Astrocyte (in vitro differentiated cells and primary cell): Measurements from ENCODE around the gene CLCN4.

Experiments
- EZH2 ChIP-seq: IDR thresholded peaks from 2 replicates; pipeline ENCODE4 v1.6.1; 2012; ENCODE audit warnings: mild to moderate bottlenecking, low read length, inconsistent platforms; ENCODE audit not compliant: insufficient read depth
- TF ChIP-seq, protein P1 (sequence below): IDR thresholded peaks from 2 replicates; pipeline ENCODE4 v1.5.1; 2011; ENCODE audit warnings: low read depth, mild to moderate bottlenecking, inconsistent platforms, low read length, moderate library complexity; ENCODE audit not compliant: insufficient read depth

DNA sequence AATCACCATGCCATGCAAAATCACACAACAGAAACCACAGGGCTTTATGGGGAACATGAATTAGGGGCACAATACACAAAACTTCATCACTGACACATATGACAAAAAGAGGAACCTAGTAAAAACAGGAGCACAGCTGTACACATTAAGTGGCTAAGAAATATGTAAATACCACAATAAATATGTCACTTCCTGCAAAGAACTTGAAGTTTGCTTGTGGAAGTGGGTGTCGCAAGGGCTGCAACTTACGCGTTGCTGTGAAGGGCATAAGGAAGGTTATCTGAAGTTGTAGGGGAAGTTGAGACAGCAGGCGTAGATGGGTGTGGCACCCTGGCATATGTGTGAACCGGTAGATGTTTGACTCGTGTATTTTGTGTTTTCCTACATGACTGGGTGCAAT, 42.4 kb downstream of the CLCN4 start:
- TF ChIP-seq, protein P1, sequence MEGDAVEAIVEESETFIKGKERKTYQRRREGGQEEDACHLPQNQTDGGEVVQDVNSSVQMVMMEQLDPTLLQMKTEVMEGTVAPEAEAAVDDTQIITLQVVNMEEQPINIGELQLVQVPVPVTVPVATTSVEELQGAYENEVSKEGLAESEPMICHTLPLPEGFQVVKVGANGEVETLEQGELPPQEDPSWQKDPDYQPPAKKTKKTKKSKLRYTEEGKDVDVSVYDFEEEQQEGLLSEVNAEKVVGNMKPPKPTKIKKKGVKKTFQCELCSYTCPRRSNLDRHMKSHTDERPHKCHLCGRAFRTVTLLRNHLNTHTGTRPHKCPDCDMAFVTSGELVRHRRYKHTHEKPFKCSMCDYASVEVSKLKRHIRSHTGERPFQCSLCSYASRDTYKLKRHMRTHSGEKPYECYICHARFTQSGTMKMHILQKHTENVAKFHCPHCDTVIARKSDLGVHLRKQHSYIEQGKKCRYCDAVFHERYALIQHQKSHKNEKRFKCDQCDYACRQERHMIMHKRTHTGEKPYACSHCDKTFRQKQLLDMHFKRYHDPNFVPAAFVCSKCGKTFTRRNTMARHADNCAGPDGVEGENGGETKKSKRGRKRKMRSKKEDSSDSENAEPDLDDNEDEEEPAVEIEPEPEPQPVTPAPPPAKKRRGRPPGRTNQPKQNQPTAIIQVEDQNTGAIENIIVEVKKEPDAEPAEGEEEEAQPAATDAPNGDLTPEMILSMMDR = no peak
- no peak for TF ChIP-seq EZH2
